Urothelium cell line (cell line): ENCODE measurements around the gene AUNIP.
"Not testable (repeated sequence)": the region's sequence is repeated elsewhere in the genome, so short reads cannot be mapped to it uniquely, and the experiment has no call there.

ENCODE experiments used
- DNase-seq: peaks from one replicate; pipeline ENCODE4 v3.0.0; 2011; ENCODE audit warnings: low spot score, mixed read lengths
- FAIRE-seq: peaks from 2 replicates; lab custom pipeline; 2011; peaks lifted over from hg19 to GRCh38; lab: Jason Lieb, UNC

The AUNIP gene

DNA sequence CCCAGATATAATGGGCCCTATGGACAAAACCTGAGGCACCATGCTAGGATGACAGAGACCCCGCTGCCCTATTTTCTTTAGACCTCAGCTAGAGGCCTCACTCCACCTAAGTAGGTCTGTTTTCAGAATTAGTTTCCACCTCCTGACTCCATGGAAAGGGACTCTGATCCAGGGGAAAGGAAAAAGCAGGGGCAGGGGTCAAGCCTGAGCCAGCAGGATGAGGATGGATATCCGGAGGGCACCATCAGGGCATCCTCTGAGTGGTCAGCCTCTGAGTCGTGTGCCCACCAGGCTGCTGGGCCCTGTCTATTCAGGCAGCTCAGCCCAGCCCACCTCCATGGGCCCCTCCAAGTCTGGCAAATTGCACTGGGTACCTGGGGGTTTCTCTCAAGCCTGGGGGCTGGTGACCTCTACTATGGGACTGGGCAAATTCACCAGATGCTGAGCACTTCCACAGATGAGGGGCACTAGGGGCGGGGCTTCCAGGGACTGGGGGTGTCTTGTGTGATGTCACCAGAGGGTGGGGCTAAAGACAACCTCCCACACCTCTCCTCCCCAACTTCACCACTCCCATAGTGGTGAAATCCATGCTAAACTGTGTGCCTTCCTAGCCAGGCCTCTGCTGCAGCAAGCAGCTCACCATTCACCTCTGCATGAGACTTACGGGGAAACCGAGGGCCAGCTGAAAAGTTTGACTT is 10.8 kb upstream of the AUNIP start:
- no peak for DNase-seq
- no peak for FAIRE-seq

GRCh38 chr1:25867210-25867991 is 8.1 kb upstream of the AUNIP start:
- FAIRE-seq, result no peak
- no peak for DNase-seq

DNA sequence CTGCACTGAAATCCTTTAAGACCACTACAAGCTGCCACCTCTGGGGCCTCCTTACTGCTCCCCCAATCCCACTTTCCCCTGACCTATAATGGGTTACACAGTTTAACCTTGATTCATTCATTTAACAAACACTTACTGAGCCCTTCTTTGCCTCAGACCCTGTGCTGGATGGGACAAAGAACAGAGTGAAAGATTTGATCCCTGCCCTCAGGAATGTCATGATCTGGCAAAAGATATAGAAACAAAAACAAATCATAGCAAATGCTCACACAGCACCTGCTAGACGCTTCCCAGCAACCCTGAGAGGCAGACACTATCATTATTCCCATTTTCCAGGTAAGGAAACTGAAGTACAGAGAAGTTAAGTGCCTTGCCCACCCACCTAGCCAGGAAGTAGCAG is 7.0 kb upstream of the AUNIP start:
- DNase-seq (no peak), FAIRE-seq (no peak)

DNA sequence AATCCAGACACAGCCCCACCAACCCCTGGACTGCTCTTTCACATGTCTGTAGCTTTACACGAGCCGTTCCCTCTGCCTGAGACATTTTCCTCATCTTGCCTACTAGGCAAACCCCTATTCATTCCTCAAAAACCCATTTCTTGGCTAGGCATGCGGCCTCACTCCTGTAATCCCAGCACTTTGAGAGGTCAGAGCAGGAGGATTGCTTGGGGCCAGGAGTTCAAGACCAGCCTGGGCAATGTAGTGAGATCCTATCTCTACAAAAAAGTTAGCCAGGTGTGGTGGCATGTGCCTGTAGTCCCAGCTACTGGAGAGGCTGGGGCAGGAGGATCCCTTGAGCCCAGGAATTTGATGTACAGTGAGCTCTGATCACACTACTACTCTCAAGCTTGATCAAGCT is 5.2 kb upstream of the AUNIP start:
- FAIRE-seq, result no peak
- no peak for DNase-seq

GRCh38 chr1:25863486-25864262 is 4.4 kb upstream of the AUNIP start:
- DNase-seq (no peak), FAIRE-seq (no peak)

- no peak for FAIRE-seq
- DNase-seq, result no peak
Measured at GRCh38 chr1:25862785-25863485, 3.7 kb upstream of the AUNIP start.

DNA sequence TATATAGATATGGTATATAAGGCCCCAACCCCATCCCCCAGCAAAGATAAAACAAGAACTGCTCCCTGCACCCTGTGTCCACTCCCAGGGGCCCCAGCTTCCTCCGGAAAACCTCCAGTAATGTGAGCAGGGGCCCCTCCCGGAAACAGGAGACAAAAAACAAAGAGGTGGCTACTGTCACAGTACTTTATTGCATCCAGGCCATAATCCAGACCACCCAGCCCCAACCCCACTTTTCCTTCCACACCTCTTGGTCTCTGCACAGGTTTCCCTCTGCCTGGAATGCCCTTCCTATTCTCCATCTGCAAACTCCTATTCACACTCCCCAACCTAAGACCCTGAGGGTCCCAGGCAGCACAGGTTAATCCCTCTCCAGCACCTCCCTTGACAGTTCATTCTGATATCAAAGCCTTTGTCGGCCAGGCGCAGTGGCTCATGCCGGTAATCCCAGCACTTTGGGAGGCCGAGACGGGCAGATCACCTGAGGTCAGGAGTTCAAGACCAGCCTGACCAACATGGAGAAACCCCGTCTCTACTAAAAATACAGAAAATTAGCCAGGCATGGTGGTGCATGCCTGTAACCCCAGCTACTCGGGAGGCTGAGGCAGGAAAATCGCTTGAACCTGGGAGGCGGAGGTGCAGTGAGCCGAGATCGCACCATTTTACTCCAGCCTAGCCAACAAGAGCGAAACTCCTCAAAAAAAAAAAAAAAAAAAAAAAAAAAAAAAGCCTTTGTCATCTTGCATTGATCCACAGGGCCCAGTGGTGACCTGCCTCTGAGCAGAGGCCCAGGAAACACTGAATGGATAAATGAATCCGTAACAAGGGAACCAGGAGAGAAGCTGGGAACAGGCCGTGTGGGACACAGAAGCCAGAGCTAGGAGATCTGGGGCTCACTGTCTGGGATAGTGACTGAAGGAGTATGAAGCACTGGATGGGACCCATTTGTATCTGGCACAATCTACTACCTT is 2.3 kb upstream of the AUNIP start:
- no peak for DNase-seq
- no peak for FAIRE-seq

- no peak for DNase-seq
- FAIRE-seq, result no peak
Measured at GRCh38 chr1:25858494-25858893, 763 bp downstream of the AUNIP start.

- FAIRE-seq, result no peak
- no peak for DNase-seq
Measured at GRCh38 chr1:25856856-25857255, 2.4 kb downstream of the AUNIP start.

- FAIRE-seq, result no peak
- DNase-seq, result no peak
Measured at GRCh38 chr1:25854554-25854953, 4.7 kb downstream of the AUNIP start.

- FAIRE-seq (no peak), DNase-seq (no peak)
Measured at GRCh38 chr1:25848531-25848930, 10.7 kb downstream of the AUNIP start.

GRCh38 chr1:25847929-25848328 is 11.3 kb downstream of the AUNIP start:
- FAIRE-seq (no peak), DNase-seq (no peak)

- FAIRE-seq (no peak), DNase-seq (no peak)
Measured at GRCh38 chr1:25845664-25846063, 13.6 kb downstream of the AUNIP start.

DNA sequence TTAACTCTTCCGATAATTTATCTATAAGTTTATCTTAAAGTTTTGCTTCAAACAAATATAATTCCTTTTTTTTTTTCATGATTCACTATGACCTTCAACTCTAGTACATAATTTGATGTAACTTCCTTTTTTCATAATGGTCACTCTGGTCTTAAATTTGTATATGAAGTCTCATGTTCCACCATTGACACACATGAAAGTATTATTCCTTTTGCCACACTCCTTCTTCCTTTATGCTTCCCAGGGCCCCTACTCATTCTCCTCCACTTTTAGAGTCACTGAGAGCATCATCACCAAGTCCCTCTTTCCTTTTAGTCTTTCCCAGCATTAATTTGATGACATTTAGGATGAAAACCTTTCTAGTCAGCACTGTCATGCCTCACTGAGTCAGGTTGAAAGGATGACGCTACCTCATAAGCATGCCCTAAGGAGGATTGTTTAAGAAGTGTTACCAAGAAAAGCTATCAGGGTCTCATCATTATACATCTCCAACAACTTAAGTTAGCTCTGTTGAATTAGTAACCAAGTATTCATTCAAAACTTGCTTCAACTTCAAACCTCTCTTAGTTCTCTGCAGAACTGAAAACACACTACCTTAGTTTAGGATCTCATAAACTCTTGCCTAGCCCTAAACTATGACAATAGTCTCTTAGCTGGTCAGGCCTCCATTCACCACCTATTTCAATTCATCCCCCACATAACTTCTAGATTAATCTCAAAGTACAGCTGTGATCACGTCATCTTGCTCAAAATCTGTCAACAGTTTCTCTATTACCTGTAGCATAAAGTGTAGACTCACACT is 14.5 kb downstream of the AUNIP start:
- DNase-seq (no peak), FAIRE-seq (no peak)

DNA sequence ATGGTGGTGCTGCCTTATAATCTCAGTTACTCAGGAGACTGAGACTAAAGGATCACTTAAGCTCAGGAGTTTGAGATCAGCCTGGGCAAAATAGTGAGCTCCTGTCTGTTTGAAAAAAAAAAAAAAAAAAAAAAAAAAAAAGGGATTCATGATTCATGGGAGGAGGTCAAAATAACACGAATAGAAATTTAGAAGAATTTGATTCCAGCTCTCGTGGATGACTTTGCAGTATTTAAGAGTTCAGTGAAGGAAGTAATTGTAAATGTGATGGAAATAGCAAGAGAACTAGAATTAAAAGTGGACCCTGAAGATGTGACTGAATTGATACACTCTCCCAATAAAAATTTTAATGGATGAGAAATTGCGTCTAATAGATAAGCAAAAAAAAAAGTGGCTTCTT is 15.8 kb downstream of the AUNIP start:
- no peak for DNase-seq
- FAIRE-seq, result no peak

DNA sequence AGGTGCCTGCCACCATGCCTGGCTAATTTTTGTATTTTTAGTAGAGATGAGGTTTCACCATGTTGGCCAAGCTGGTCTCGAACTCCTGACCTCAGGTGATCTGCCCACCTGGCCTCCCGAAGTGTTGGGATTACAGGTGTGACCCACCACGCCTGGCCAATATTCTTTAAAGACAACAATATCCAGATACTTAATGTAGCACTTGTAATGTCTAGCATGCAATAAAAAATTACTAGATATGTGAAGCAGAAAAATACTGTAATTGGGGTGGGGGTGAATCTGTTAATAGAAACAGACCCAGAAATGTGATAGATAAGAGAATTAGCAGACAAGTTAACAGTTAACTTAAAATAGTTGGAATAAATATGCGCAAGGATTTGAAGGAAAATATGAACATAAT is 19.4 kb downstream of the AUNIP start:
- not testable (repeated sequence) for FAIRE-seq, DNase-seq

DNA sequence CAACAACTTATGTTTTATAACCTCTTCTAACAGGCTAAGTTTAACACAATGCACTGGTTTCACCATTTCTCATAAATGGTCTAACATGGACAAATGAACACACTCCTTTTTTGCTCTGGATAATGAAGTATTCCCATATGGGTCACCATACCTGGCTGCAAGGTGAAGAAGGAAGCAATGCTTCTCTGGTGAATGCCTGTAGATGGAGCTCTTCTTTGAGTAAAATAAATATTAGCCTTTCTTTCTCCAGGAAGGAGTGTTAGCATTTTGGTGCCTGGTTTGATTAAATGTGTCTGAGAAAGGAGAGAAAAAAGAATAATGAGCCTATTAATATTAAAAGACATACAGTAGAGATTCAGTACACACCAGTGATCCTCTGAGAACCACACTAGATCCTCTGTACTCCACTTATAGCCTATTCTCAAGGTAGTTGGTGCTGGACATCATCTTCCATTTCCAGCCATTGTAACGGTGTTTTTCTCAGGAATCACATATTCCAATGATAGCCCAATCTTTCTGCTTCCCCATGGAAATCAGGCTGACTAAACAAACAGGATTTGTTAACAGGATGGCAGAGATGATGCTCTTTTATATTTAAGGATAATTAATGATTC is 21.9 kb downstream of the AUNIP start:
- DNase-seq (no peak), FAIRE-seq (no peak)

- DNase-seq, result no peak
- no peak for FAIRE-seq
Measured at GRCh38 chr1:25836695-25837094, 22.6 kb downstream of the AUNIP start.

GRCh38 chr1:25834894-25835293 is 24.4 kb downstream of the AUNIP start:
- FAIRE-seq (no peak), DNase-seq (no peak)
